Muscle of arm (tissue), 12 donors: Measurements from ENCODE around the gene DCLK2. TPM values are rescaled to one million over a fixed set of nuclear protein-coding genes. Genes with fewer than 3 reads are reported as not detected.

Experiments used
- DNase-seq: peaks from one replicate; pipeline ENCODE4 v3.0.0-alpha.2; 2013
- polyA plus RNA-seq, 12 donors: library from polyadenylated mRNA; unstranded; fragments of 120-200 nt; gene quantifications; one replicate each; pipeline ENCODE4 v1.2.1, GENCODE V29; 2013; ENCODE audit not compliant: insufficient read length in 12 of 12

The DCLK2 gene
- polyA plus RNA-seq, 12 donors = 5.8 to 10.1 (median 7.4) TPM; not detected in 1

DNA sequence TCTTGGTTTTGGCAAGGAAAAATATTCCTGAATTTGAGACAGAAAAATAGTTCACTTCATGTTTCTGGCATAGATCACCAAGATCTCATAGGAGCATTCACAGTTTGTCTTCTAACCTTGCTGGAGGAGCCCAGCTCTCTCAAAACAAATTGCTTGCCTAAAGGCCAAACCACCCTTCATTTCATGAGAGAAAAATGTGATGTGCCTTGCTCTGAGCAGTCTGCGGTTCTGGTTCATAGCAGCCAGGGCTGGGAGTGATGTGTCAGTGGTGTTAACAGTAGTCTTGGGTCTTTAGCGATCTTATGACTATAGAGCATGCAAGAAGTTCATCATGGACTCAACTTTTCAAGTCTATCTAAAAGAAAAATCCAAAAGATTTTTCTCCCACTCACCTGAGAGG is 183.3 kb downstream of the DCLK2 start:
- no peak for DNase-seq

GRCh38 chr4:150262611-150263010 is 184.4 kb downstream of the DCLK2 start:
- no peak for DNase-seq

- no peak for DNase-seq
Measured at GRCh38 chr4:150264595-150265161, 186.4 kb downstream of the DCLK2 start.

DNA sequence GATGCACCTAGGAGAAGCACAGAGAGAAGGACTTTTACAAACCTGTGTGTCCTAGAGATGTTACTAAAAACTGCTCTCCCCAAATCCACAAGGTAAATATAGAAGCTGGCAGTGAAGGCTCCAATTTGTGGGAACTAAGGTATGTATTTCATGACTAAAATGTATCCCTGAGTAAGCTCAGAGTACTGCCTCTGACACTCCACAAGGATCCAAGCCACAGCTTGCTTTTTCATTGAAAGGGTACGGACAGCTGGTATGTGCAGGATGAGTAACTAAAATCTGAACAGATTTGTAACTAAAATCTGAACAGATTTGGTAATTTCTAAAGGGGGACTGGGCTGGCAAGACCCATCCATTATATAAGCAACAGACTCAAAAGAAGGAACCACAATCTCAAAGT is 187.6 kb downstream of the DCLK2 start:
- DNase-seq = no peak

GRCh38 chr4:150268444-150268843 is 190.2 kb downstream of the DCLK2 start:
- DNase-seq = no peak

DNA sequence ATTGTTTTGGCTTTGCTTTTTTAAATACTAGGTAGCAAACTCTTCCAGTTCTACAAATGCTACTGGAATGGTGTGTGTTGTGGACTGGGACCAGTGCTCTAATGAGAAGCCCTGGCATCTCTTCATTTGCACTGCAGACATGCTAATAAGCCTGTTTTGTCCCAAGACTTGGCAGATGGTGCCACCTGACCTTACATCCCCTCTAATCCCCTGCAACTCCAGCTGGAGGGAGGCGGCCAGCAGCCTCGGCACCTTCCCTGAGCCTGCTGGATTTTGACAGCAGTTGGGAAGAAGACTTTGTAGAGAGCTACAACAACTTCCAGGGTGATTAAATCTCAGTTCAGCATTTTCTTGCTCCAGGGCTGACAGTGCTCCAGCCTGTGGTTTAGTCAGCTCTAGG is 200.0 kb downstream of the DCLK2 start:
- DNase-seq = no peak

GRCh38 chr4:150280081-150280895 is 202.0 kb downstream of the DCLK2 start:
- no peak for DNase-seq

DNA sequence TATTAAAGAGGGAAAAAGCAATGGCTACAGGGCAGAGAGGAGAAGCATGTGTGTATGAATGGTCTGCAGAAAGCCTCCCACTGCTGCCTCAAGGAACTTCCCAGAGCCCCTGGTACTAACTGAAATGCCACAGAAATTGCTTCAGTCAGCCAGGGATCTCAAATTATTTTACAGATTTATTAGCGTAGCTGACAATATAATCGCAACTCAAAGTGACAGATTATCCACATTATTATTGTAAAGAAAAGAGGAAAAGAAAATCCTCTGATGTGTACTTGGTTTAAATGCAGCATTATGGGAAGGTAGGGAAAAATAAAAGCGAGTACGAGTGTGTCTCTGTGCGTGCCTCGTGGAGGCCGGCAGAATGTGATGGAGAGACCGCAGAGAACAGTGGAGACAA is 202.7 kb downstream of the DCLK2 start:
- DNase-seq = no peak

DNA sequence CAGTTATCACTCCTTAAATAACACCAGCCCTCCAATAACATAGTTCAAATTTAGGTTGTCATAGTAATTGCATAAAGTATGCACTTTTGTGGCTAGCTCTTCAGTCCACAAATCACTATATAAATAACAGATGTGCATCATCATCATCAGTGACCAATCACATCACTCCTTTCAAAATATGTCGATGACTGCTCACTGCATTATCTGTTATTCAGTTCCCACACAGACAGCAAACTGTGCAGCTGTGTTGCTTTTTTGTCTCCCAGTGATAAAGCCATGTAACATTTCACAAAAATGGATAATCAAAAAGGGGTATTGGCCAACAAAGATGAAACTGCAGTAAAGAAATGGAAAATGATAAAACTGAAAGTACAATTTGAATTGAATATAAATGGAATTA is 205.4 kb downstream of the DCLK2 start:
- peak; percentile 20 for DNase-seq

- DNase-seq = no peak
Measured at GRCh38 chr4:150286656-150287055, 208.4 kb downstream of the DCLK2 start.

- no peak for DNase-seq
Measured at GRCh38 chr4:150289198-150289597, 211.0 kb downstream of the DCLK2 start.

- peak; percentile 20 for DNase-seq
Measured at GRCh38 chr4:150289881-150290280, 211.6 kb downstream of the DCLK2 start.

- peak; percentile 49 for DNase-seq
Measured at GRCh38 chr4:150297861-150298474, 219.7 kb downstream of the DCLK2 start.

DNA sequence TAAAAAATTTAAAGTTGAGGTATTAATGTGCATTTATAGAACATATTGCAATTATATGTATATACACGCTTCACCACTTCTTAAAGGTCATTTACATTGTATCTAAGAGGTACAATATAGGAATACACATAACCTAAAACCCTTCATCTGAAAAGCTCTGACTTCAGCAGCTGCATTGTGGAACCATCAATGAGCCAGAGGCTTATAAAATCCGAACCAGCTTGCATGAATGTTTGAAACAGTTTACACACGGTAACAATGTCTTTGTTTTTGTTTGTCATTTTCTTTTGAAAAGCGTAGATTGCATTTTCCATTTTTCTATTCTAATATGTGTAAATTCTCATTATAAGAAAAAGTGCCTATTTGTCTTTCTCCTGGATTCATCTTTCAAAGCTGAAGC is 221.6 kb downstream of the DCLK2 start:
- no peak for DNase-seq

GRCh38 chr4:150302553-150302952 is 224.3 kb downstream of the DCLK2 start:
- no peak for DNase-seq

DNA sequence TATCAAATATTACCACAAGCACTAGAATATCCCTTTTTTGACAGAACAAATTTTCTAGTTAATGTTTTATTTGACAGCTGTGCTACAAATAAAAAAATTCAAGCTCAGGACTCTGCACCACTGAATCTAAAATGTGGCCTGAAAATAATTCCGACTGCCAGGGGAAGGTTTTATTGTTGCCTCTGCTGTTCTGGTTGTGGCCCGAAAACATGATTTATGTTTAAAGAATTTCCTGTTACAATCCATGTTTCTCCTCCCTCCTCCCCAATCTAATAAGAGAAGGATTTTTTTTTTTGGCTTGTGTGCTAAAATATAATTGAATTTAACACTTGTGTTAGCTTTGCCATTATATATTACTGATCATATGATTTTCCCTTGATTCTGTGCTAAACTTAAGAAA is 227.8 kb downstream of the DCLK2 start:
- no peak for DNase-seq

GRCh38 chr4:150306719-150307118 is 228.5 kb downstream of the DCLK2 start:
- DNase-seq = no peak
